ENCODE measurements around the gene SLCO1A2.

DNA sequence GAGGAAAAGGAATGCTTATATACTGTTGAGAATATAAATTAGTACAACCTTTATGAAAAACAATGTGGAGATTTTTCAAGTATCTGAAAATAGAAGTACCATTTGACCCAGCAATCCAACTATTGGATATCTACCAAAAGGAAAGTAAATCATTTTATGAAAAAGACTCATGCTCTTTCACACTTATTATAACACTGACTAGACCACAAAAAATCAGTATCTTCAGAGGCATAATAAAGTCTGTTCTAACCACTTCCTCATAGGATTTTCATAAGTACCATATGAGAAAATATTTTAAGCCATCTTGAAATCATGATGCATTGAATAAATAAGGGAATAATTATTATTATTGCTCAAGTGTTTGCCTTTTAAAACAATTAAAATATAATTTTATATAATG, 112.9 kb downstream of the SLCO1A2 start:
- TF ChIP-seq, protein P1, sequence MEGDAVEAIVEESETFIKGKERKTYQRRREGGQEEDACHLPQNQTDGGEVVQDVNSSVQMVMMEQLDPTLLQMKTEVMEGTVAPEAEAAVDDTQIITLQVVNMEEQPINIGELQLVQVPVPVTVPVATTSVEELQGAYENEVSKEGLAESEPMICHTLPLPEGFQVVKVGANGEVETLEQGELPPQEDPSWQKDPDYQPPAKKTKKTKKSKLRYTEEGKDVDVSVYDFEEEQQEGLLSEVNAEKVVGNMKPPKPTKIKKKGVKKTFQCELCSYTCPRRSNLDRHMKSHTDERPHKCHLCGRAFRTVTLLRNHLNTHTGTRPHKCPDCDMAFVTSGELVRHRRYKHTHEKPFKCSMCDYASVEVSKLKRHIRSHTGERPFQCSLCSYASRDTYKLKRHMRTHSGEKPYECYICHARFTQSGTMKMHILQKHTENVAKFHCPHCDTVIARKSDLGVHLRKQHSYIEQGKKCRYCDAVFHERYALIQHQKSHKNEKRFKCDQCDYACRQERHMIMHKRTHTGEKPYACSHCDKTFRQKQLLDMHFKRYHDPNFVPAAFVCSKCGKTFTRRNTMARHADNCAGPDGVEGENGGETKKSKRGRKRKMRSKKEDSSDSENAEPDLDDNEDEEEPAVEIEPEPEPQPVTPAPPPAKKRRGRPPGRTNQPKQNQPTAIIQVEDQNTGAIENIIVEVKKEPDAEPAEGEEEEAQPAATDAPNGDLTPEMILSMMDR (IDR thresholded peaks at IDR 0.05; ENCODE audit: borderline replicate concordance, extremely low read depth, low read length, poor library complexity, severe bottlenecking): no peak
- TF ChIP-seq EZH2 (IDR thresholded peaks at IDR 0.05; ENCODE audit: borderline replicate concordance, low read depth, low read length, severe bottlenecking): no peak

Measured in DND-41 (cell line).